GM21360 (cell line): Measurements from ENCODE around the gene ROCK2.
"Not testable (repeated sequence)": the region's sequence is repeated elsewhere in the genome, so short reads cannot be mapped to it uniquely, and the experiment has no call there.

ENCODE experiments used
- ATAC-seq: cut with Tn5 transposase; IDR thresholded peaks from one replicate; pipeline ENCODE4 v1.9.1; 2021; ENCODE audit warnings: mild to moderate bottlenecking, moderate library complexity; ENCODE audit not compliant: unreplicated experiment

ROCK2 gene

GRCh38 chr2:11279398-11279797 is 65.0 kb downstream of the ROCK2 start:
- ATAC-seq: no peak

DNA sequence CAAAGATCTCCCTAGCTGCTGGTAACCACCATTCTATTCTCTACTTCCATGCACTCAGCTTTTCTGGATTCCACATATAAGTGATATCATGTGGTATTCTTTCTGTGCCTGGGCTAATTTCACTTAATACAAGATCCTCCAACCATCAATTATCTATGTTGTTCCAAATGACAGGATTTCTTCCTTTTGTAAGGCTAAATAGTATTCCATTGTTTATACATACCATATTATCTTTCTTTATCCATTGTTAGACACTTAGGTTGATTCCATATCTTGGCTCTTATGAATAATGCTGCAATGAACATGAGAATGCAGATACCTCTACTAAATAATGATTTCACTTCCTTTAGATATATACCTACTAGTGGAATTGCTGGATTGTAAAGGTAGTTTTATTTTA is 66.2 kb downstream of the ROCK2 start:
- no peak for ATAC-seq

GRCh38 chr2:11275910-11276309 is 68.5 kb downstream of the ROCK2 start:
- ATAC-seq: no peak

DNA sequence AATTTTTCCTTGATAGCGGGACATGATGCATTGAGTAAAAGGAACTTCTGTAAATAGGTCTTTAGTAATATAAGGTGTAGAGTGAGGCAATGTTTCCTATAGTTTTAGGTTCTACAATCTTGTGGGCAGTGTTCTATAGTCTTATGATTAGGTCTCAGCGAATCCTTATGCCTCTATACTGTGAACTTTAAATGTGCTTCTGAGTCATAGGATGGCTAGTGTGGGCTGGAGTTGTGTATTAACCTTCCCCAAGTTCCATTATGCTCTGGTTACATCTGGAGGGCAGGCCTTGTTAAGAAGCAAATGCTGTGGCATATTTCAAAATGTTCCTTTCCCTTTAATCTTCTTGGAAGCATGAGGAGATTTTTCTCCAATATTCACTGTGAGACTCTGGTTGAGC is 73.5 kb downstream of the ROCK2 start:
- no peak for ATAC-seq

GRCh38 chr2:11267931-11268330 is 76.5 kb downstream of the ROCK2 start:
- no peak for ATAC-seq

DNA sequence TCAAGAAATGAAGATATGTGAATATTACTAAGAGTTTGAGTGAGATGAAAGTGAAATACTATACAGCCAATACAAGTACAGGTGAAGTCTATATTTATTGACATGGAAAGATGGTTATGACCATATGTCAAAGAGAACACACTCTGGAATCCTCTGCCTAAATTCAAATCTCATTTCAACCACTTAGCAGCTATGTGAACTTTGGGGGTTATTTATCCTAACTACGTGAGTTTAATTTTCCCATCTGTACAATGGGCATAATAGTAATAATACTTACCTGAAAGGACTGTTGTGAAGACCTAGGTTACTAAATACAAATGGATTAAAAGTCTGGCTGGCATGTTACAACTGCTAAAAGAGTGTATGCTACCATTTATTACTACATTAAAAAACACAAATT is 79.6 kb downstream of the ROCK2 start:
- ATAC-seq: no peak

GRCh38 chr2:11264007-11264406 is 80.4 kb downstream of the ROCK2 start:
- ATAC-seq: no peak

- no peak for ATAC-seq
These were observed 81.3 kb downstream of the ROCK2 start for GRCh38 chr2:11263177-11263576.

DNA sequence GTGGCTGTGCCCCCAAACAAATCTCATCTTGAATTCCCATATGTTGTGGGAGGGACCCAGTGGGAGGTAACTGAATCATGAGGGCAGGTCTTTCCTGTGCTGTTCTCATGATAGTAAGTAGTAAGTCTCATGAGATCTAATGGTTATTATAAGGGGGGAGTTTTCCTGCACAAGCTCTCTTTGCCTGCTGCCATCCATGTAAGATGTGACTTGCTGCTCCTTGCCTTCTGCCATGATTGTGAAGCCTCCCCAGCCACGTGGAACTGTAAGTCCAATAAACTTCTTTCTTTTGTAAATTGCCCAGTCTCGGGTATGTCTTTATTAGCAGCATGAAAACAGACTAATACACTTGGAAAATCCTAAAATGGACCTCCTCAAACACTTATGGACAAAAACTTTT is 82.0 kb downstream of the ROCK2 start:
- not testable (repeated sequence) for ATAC-seq

GRCh38 chr2:11261564-11261963 is 82.9 kb downstream of the ROCK2 start:
- ATAC-seq: not testable (repeated sequence)

- ATAC-seq: no peak
These were observed 83.5 kb downstream of the ROCK2 start for GRCh38 chr2:11260979-11261378.

- ATAC-seq: no peak
These were observed 86.5 kb downstream of the ROCK2 start for GRCh38 chr2:11257964-11258363.

GRCh38 chr2:11257078-11257477 is 87.4 kb downstream of the ROCK2 start:
- ATAC-seq: no peak

- ATAC-seq: no peak
These were observed 88.3 kb downstream of the ROCK2 start for GRCh38 chr2:11256166-11256565.

DNA sequence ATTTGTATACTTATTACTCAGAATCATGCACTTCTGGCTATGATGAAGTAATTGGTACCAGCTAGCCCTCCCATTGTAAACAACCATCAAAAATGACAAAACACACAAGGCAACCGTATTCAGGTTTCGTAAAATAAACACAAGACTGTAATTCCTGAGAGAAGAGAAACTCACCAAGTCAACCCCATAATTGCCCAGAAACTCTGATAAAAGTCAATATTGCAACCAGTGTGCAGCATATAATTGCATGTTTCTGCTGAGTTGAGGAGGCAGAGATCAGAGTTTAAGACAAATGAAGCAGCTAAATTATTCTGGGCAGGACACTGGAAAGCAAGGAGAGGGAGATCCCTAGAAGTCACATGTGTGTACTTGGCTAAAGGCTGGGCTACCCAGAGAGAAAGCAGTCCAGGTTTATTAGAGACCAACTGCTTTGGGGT is 90.3 kb downstream of the ROCK2 start:
- no peak for ATAC-seq

GRCh38 chr2:11252458-11252857 is 92.0 kb downstream of the ROCK2 start:
- ATAC-seq: not testable (repeated sequence)

- ATAC-seq: no peak
These were observed 93.8 kb downstream of the ROCK2 start for GRCh38 chr2:11250400-11251196.

GRCh38 chr2:11245322-11245721 is 99.1 kb downstream of the ROCK2 start:
- no peak for ATAC-seq

DNA sequence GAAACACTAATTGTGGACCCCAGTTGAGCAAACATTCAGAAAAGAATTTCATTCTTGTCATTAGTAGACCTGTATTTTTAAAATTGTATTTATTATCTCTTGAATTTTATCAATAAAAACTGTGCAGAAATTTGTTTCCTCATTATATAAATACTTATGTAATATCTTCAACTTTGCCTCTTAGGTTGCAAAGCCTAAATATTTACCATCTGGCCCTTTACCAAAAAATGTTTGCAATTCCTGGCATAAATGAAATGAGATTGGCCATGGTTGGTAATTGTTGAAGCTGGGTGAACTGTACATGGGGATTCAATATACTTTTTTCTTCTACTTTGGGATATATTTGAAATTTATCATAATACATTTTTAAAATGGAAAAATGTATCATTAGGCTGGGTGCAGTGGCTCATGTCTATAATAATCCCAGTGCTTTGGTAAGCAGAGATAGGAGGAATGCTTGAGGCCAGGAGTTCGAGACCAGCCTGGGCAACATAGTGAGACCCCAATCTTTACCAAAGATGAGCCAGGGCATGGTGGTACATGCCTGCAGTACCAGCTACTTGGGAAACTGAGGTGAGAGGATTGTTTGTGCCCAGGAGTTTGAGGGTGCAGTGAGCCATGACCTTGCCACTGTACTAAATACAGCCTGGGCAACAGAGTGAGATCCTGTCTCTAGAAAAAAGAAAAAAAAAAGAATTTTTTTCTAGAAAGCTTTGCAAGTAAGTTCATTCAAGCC is 100.2 kb downstream of the ROCK2 start:
- no peak for ATAC-seq

- no peak for ATAC-seq
These were observed 100.9 kb downstream of the ROCK2 start for GRCh38 chr2:11243512-11243911.

- ATAC-seq: no peak
These were observed 101.8 kb downstream of the ROCK2 start for GRCh38 chr2:11242542-11243174.
